DND-41 (cell line): ENCODE measurements around the gene GALNTL6.

Source experiments
- ATAC-seq: fragments of 200-7000 bp; cut with Tn5 transposase; 3 replicates; pipeline ENCODE4 v1.9.1; 2021; ENCODE audit warnings: low read depth; ENCODE audit not compliant: insufficient read depth
- DNase-seq: peaks from one replicate; pipeline ENCODE4 v3.0.0-alpha.2; 2020
- H2AFZ ChIP-seq: 2 replicates; pipeline ENCODE4 v1.6.0; 2012; ENCODE audit warnings: low read depth, low read length
- H3K27ac ChIP-seq: 2 replicates; pipeline ENCODE4 v1.5.1; 2012; ENCODE audit warnings: low read length, inconsistent platforms
- H3K27me3 ChIP-seq: fragments of 200-600 bp; sonication (generic); 2 replicates; pipeline ENCODE4 v1.6.0; 2012; ENCODE audit warnings: low read length, mild to moderate bottlenecking, inconsistent platforms; ENCODE audit not compliant: insufficient read depth, poor library complexity
- H3K36me3 ChIP-seq: 2 replicates; pipeline ENCODE4 v1.5.1; 2012; ENCODE audit warnings: low read length, inconsistent platforms; ENCODE audit not compliant: insufficient read depth
- H3K4me1 ChIP-seq: 2 replicates; pipeline ENCODE4 v1.5.1; 2012; ENCODE audit warnings: mild to moderate bottlenecking, low read length; ENCODE audit not compliant: insufficient read depth
- H3K4me2 ChIP-seq: 2 replicates; pipeline ENCODE4 v1.6.0; 2012; ENCODE audit warnings: mild to moderate bottlenecking, moderate library complexity, low read length, inconsistent platforms; ENCODE audit not compliant: insufficient read depth
- H3K4me3 ChIP-seq, 2 experiments: fragments of 200-600 bp in 1 of 2; shearing (Covaris generic) in 1 of 2; 2 replicates each; pipeline ENCODE4 v1.5.1; 2012 to 2016; ENCODE audit warnings: inconsistent platforms in 2 of 2, low read length in 2 of 2, mild to moderate bottlenecking in 2 of 2, low read depth in 1 of 2, moderate library complexity in 1 of 2
- H3K79me2 ChIP-seq: 2 replicates; pipeline ENCODE4 v1.6.0; 2012; ENCODE audit warnings: low read length, inconsistent platforms; ENCODE audit not compliant: insufficient read depth
- H3K9ac ChIP-seq: 2 replicates; pipeline ENCODE4 v1.6.0; 2012; ENCODE audit warnings: low read depth, mild to moderate bottlenecking, inconsistent platforms, low read length, moderate library complexity
- H3K9me3 ChIP-seq: 2 replicates; pipeline ENCODE4 v1.5.1; 2012; ENCODE audit warnings: low read length, moderate library complexity, mild to moderate bottlenecking, inconsistent platforms; ENCODE audit not compliant: insufficient read depth, severe bottlenecking
- H4K20me1 ChIP-seq: 2 replicates; pipeline ENCODE4 v1.6.0; 2012; ENCODE audit warnings: low read length; ENCODE audit not compliant: insufficient read depth
- EZH2 ChIP-seq: IDR thresholded peaks from 3 replicates; pipeline ENCODE4 v1.6.1; 2012; ENCODE audit warnings: borderline replicate concordance, low read depth, mild to moderate bottlenecking, moderate library complexity, low read length, inconsistent platforms; ENCODE audit not compliant: severe bottlenecking
- TF ChIP-seq, protein P1 (sequence below): IDR thresholded peaks from 2 replicates; pipeline ENCODE4 v1.5.1; 2012; ENCODE audit warnings: borderline replicate concordance, low read length, moderate library complexity, mild to moderate bottlenecking; ENCODE audit not compliant: poor library complexity, severe bottlenecking; ENCODE audit errors: extremely low read depth

GALNTL6 gene

GRCh38 chr4:172555725-172556124, 742.5 kb downstream of the GALNTL6 start:
- DNase-seq (no peak), ATAC-seq (no peak)
- Histone ChIP-seq H3K4me3 (no peak overlapping the region), H2AFZ (no peak overlapping the region), H4K20me1 (no peaks in the 10 kb centered on the region), H3K27me3 (no peaks in the 10 kb centered on the region), H3K9me3 (no peaks in the 10 kb centered on the region), H3K79me2 (no peaks in the 10 kb centered on the region), H3K36me3 (no peaks in the 10 kb centered on the region), H3K4me1 (no peaks in the 10 kb centered on the region), H3K27ac (no peak overlapping the region), H3K4me2 (no peak overlapping the region), H3K9ac (no peak overlapping the region)
- TF ChIP-seq, protein P1, sequence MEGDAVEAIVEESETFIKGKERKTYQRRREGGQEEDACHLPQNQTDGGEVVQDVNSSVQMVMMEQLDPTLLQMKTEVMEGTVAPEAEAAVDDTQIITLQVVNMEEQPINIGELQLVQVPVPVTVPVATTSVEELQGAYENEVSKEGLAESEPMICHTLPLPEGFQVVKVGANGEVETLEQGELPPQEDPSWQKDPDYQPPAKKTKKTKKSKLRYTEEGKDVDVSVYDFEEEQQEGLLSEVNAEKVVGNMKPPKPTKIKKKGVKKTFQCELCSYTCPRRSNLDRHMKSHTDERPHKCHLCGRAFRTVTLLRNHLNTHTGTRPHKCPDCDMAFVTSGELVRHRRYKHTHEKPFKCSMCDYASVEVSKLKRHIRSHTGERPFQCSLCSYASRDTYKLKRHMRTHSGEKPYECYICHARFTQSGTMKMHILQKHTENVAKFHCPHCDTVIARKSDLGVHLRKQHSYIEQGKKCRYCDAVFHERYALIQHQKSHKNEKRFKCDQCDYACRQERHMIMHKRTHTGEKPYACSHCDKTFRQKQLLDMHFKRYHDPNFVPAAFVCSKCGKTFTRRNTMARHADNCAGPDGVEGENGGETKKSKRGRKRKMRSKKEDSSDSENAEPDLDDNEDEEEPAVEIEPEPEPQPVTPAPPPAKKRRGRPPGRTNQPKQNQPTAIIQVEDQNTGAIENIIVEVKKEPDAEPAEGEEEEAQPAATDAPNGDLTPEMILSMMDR = no peak
- no peak for TF ChIP-seq EZH2

DNA sequence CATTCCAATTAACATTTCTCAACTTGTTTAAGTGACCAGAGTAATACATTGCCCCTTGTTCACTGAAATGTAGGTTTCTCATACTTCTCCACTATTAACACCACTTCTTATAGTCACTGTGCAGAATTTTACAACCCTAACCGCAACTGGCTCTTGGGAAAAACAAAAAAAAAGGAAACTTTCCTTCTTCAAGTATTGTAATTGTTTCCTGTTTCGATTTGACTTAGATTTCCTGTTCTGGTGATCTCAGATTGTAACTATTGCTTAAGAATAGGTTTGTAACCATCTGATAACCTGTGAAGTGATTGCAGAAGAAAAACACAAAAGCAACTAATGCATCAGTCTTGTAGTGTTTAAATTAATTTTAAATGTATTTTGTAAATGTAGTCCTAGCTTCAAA, 760.7 kb downstream of the GALNTL6 start:
- ATAC-seq = no peak

DNA sequence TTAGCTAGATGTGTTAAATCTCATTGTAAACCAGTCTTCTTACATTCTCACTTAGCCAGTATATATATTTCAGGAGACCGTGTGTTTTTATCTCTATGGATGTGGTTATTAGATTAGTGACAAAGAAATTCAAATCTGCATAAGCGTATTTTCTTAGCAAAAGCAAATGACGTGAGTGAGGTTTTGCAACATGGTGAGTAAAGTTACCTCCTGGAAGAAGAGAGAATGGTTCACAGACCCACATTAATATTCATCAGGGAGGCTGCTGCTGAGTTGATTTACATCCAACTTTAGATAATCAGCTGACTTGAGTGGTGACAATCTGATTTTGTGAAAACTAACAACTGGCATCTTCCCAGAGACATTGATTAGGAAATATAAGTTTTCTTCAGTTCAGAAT, 765.5 kb downstream of the GALNTL6 start:
- H4K20me1 ChIP-seq = no peaks in the 10 kb centered on the region
- no peak overlapping the region for H2AFZ ChIP-seq

More for the DNA sequence above, 760.7 kb downstream of the GALNTL6 start:
- Histone ChIP-seq H3K27me3 (no peaks in the 10 kb centered on the region), H3K4me3 (no peak overlapping the region), H3K36me3 (no peaks in the 10 kb centered on the region), H3K79me2 (no peaks in the 10 kb centered on the region), H3K9me3 (no peaks in the 10 kb centered on the region), H3K4me2 (no peak overlapping the region), H2AFZ (no peak overlapping the region), H3K9ac (no peak overlapping the region), H4K20me1 (no peaks in the 10 kb centered on the region), H3K27ac (no peak overlapping the region), H3K4me1 (no peaks in the 10 kb centered on the region)
- TF ChIP-seq EZH2 = no peak
- TF ChIP-seq, protein P1 = no peak
- DNase-seq = no peak

More for the DNA sequence above, 765.5 kb downstream of the GALNTL6 start:
- H3K9ac ChIP-seq = no peak overlapping the region
- H3K27ac ChIP-seq = no peak overlapping the region
- no peaks in the 10 kb centered on the region for H3K9me3 ChIP-seq
- no peaks in the 10 kb centered on the region for H3K4me1 ChIP-seq
- H3K27me3 ChIP-seq = no peaks in the 10 kb centered on the region
- no peaks in the 10 kb centered on the region for H3K79me2 ChIP-seq
- DNase-seq (no peak), ATAC-seq (no peak)
- no peak overlapping the region for H3K4me2 ChIP-seq
- no peak for TF ChIP-seq EZH2
- TF ChIP-seq, protein P1 = no peak
- H3K4me3 ChIP-seq = no peak overlapping the region
- H3K36me3 ChIP-seq = no peaks in the 10 kb centered on the region
